MG63 (cell line): Measurements from ENCODE around the gene PCSK5. TPM values are rescaled to one million over a fixed set of nuclear protein-coding genes. Genes with fewer than 3 reads are reported as not detected.

Source experiments
- DNase-seq: peaks from one replicate; pipeline ENCODE4 v3.0.0-alpha.2; 2020
- H3K27me3 ChIP-seq: fragments of 250-450 bp; sonication (Bioruptor Pico); 2 replicates; pipeline ENCODE4 v1.5.1; 2020; ENCODE audit warnings: mild to moderate bottlenecking, moderate library complexity
- H3K36me3 ChIP-seq: fragments of 250-450 bp; sonication (Bioruptor Pico); 2 replicates; pipeline ENCODE4 v1.5.1; 2020; ENCODE audit warnings: mild to moderate bottlenecking, moderate library complexity
- H3K4me3 ChIP-seq: fragments of 250-450 bp; sonication (Bioruptor Pico); 2 replicates; pipeline ENCODE4 v1.5.1; 2020; ENCODE audit warnings: mild to moderate bottlenecking, moderate library complexity
- H3K9me3 ChIP-seq: fragments of 250-450 bp; sonication (Bioruptor Pico); 2 replicates; pipeline ENCODE4 v1.5.1; 2020; ENCODE audit warnings: mild to moderate bottlenecking, moderate library complexity
- total RNA-seq: library from RNA; depleted of rRNA; stranded (reverse); fragments of >200 nt; shearing (Covaris generic); gene quantifications from 2 replicates; pipeline ENCODE4 v1.2.3, GENCODE V29; 2014; ENCODE audit warnings: low replicate concordance

PCSK5 gene
- total RNA-seq, 1 experiment from 2014 or later = 0.13 TPM

DNA sequence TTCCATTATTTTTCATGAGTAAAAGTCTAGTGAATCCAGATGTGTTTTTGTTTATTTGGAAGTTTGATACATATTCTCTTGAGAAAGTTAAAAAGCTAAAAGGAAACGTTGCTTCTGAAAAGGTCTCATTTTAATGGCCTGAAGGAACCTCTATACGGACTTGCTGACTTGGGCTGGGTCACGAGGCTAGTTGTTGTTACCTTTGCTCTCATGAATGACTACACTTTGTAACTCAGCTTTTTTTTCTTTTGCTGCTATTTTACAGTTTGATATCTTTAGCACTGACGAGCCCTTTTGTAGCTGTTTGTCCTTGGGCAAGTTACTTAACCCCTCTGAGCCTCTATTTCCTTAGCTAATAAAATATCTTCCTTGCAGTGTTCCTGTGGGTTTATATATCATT, 211.5 kb downstream of the PCSK5 start:
- Histone ChIP-seq H3K4me3 (no peak overlapping the region), H3K27me3 (no peaks in the 10 kb centered on the region), H3K36me3 (no peaks in the 10 kb centered on the region), H3K9me3 (no peaks in the 10 kb centered on the region)
- DNase-seq = no peak

GRCh38 chr9:76103531-76104315, 213.2 kb downstream of the PCSK5 start:
- H3K36me3 ChIP-seq = no peaks in the 10 kb centered on the region
- no peak overlapping the region for H3K4me3 ChIP-seq
- no peaks in the 10 kb centered on the region for H3K9me3 ChIP-seq
- H3K27me3 ChIP-seq = no peaks in the 10 kb centered on the region
- DNase-seq = no peak

DNA sequence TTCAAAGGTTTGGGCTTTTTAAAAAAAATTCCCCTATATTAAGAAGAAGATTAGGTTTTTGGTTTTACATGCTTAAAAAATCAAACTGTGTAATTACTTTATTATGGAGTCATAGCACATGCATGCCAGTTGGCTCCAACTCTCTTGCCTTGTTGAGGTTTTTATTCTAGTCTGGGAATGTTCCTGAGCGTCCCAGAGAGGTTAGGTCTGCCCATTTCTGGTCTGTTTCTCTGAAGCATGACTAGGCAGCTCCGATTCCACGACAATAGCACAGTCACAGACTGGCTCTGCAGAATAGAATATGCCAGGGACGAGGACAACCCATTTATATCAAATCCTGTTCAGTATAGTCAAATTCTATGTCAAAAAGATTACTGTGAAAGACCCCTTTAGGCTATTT, 217.0 kb downstream of the PCSK5 start:
- Histone ChIP-seq H3K9me3 (no peaks in the 10 kb centered on the region), H3K4me3 (no peak overlapping the region), H3K36me3 (no peaks in the 10 kb centered on the region), H3K27me3 (no peaks in the 10 kb centered on the region)
- peak; percentile 27 for DNase-seq

GRCh38 chr9:76109953-76110352, 219.5 kb downstream of the PCSK5 start:
- H3K27me3 ChIP-seq = no peaks in the 10 kb centered on the region
- H3K4me3 ChIP-seq = no peak overlapping the region
- H3K9me3 ChIP-seq = no peaks in the 10 kb centered on the region
- peak; percentile 1 for DNase-seq
- H3K36me3 ChIP-seq = no peaks in the 10 kb centered on the region

GRCh38 chr9:76112151-76112550, 221.7 kb downstream of the PCSK5 start:
- DNase-seq = no peak
- no peaks in the 10 kb centered on the region for H3K36me3 ChIP-seq
- H3K4me3 ChIP-seq = no peak overlapping the region
- H3K9me3 ChIP-seq = no peaks in the 10 kb centered on the region
- no peaks in the 10 kb centered on the region for H3K27me3 ChIP-seq

DNA sequence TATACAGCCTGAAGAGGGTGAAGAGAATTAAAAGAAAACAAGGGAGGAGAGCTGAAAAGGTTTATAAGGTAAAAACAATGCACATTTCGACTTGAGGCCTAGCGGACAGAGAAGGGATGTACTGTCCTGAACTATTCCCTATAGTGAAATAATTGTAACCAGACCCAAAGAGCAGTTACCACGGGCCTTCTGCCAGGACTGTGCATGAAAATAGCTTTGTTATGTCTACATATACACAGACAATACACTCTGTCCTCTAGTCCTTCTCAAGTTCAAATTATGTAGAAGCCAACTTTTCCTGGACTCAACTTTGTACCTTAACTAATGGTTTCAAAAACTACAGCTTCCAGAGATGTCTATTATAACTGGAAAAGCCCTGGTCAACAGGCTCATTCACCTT, 223.7 kb downstream of the PCSK5 start:
- H3K27me3 ChIP-seq = no peaks in the 10 kb centered on the region
- no peak for DNase-seq
- H3K9me3 ChIP-seq = no peaks in the 10 kb centered on the region
- H3K36me3 ChIP-seq = no peaks in the 10 kb centered on the region
- H3K4me3 ChIP-seq = no peak overlapping the region

GRCh38 chr9:76115396-76115795, 224.9 kb downstream of the PCSK5 start:
- H3K36me3 ChIP-seq = no peaks in the 10 kb centered on the region

DNA sequence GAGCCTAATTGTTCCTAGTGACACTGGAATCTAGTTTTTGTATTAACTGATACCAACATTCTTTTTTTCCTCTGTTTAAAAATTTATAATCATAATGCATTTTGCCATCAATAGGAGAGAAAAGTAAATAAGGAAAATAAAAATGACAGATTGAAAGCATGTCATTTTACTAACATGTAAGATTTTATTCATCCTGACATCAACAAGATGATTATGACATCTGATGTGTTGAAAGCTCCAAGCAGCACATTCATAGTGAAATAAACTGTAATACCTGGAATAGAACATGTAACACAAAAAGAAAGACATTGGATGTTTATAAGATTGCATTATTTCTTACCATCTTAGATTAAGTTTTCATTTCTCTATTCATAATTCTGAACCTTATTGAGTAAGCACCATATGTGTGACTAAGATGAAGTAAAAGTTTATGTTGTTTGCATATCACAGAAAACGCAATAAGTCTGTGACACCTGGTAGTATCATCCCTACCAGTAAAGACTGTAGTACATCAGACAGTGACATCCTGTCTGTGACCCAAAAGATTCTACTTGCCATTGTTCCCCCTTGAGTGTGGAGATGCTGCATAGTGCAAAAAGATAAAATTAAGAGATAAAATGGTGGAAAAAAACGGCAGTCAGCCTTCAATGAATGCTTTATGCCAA, 225.6 kb downstream of the PCSK5 start:
- Histone ChIP-seq H3K4me3 (no peak overlapping the region), H3K9me3 (no peaks in the 10 kb centered on the region), H3K36me3 (no peaks in the 10 kb centered on the region), H3K27me3 (no peaks in the 10 kb centered on the region)
- DNase-seq = no peak

More at GRCh38 chr9:76115396-76115795, 224.9 kb downstream of the PCSK5 start:
- Histone ChIP-seq H3K4me3 (no peak overlapping the region), H3K9me3 (no peaks in the 10 kb centered on the region), H3K27me3 (no peaks in the 10 kb centered on the region)
- DNase-seq = no peak

- no peaks in the 10 kb centered on the region for H3K36me3 ChIP-seq
Measured at GRCh38 chr9:76116913-76117312, 226.4 kb downstream of the PCSK5 start.

GRCh38 chr9:76127637-76128036, 237.2 kb downstream of the PCSK5 start:
- Histone ChIP-seq H3K36me3 (no peaks in the 10 kb centered on the region), H3K27me3 (no peaks in the 10 kb centered on the region), H3K9me3 (no peaks in the 10 kb centered on the region), H3K4me3 (no peak overlapping the region)
- no peak for DNase-seq

More at GRCh38 chr9:76116913-76117312, 226.4 kb downstream of the PCSK5 start:
- Histone ChIP-seq H3K27me3 (no peaks in the 10 kb centered on the region), H3K9me3 (no peaks in the 10 kb centered on the region), H3K4me3 (no peak overlapping the region)
- no peak for DNase-seq

DNA sequence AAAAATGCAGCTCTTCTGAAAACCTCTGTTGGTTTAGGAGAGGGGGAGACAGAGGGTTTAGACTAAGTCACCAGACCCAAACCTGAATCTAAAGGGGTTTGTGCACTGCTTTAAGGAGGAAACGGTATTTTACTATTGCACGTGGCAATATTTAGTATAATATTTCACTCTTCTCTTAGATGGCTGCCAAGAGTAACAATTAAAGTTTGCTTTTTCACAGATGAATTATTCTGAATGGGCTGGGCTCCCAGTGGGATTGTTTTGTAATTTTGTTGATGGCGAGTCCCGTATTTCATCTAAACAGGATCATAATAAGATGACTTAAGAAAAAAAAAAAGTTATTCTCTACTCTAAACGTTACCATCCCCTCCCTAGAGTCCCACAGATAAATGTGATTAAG, 245.4 kb downstream of the PCSK5 start:
- Histone ChIP-seq H3K9me3 (no peaks in the 10 kb centered on the region), H3K27me3 (no peaks in the 10 kb centered on the region), H3K36me3 (no peaks in the 10 kb centered on the region), H3K4me3 (no peak overlapping the region)
- no peak for DNase-seq

DNA sequence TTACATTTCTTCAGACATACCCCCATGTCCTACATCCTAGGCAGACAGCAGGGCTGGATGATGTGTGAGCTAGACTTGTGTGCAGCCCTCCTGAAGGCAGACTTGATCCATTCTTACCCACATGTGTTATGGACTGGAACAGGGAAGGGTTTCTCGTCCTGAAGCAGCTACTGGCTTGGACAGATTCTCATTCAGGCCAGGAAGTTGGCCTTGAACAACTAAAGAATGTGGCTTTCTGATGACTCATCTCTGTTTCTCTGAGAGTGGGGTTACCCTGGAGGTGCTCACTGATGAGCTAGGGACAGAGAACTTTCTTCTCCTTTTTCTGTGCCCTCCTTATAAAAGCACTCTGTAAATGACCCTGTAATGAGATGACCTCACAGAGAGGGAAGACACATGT, 246.5 kb downstream of the PCSK5 start:
- Histone ChIP-seq H3K4me3 (no peak overlapping the region), H3K36me3 (no peaks in the 10 kb centered on the region), H3K9me3 (no peaks in the 10 kb centered on the region), H3K27me3 (no peaks in the 10 kb centered on the region)
- peak; percentile 17 for DNase-seq

DNA sequence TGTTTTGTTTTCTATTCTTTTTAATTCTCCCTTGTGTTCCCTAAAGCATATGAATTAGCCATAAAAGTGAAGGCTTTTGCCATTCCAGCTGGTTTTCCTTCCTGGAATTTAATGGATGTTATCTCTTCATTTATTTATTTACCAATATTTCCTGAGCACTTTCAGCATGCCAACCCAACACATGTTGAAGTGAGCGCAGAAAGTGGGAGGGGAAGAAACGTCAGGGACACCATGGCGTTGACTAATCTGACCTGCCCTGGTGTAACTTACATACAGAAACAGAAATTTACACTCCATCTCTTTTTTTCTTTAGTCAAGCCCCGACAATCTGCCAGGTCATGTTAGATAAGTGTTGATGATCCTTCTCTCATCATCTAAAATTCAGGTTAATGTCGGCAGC, 247.5 kb downstream of the PCSK5 start:
- H3K9me3 ChIP-seq = no peaks in the 10 kb centered on the region
- no peaks in the 10 kb centered on the region for H3K27me3 ChIP-seq
- DNase-seq = no peak
- H3K4me3 ChIP-seq = no peak overlapping the region
- no peaks in the 10 kb centered on the region for H3K36me3 ChIP-seq

DNA sequence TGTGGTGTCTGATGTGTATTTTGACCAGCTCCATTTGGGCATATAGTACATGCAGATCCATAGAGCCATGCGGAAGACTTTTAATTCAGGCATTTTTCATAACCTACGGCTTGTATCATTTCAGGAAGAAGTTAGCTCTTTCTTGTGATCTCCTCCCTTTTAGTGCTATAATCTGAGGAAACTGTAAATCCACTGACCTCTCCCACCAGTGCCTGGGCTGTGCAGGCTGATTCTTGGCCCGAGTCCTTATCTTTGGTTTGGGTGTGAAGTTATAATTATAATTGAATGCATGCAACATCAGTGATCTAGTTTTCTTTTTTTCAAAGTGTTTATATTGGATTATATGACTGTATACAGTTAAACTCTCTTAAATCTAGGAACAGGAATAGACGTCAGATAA, 247.9 kb downstream of the PCSK5 start:
- no peaks in the 10 kb centered on the region for H3K9me3 ChIP-seq
- no peak overlapping the region for H3K4me3 ChIP-seq
- no peaks in the 10 kb centered on the region for H3K36me3 ChIP-seq
- no peak for DNase-seq
- H3K27me3 ChIP-seq = no peaks in the 10 kb centered on the region

GRCh38 chr9:76143834-76144233, 253.4 kb downstream of the PCSK5 start:
- Histone ChIP-seq H3K27me3 (no peaks in the 10 kb centered on the region), H3K9me3 (no peaks in the 10 kb centered on the region), H3K4me3 (no peak overlapping the region), H3K36me3 (no peaks in the 10 kb centered on the region)
- no peak for DNase-seq

DNA sequence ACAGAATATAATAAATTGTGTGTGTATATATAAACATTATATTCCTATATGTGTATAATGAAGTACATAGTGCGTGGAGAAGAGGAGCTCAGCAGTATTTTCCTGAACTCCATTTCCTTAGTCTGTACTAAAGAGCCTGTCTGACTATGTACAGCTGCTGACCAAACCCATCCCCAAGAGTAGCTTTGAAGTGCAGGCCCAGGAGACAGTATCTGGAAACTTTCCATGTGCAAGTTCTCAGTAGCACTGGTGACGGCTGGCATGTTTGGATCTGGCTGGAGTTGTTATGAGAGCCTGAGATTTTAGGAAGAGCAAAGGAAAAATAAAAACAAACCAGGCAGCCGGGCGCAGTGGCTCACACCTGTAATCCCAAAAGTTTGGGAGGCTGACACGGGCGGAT, 259.5 kb downstream of the PCSK5 start:
- H3K27me3 ChIP-seq = no peaks in the 10 kb centered on the region
- no peaks in the 10 kb centered on the region for H3K9me3 ChIP-seq
- no peaks in the 10 kb centered on the region for H3K36me3 ChIP-seq
- H3K4me3 ChIP-seq = no peak overlapping the region
- DNase-seq = no peak

- no peak overlapping the region for H3K4me3 ChIP-seq
- H3K36me3 ChIP-seq = no peaks in the 10 kb centered on the region
- no peaks in the 10 kb centered on the region for H3K9me3 ChIP-seq
- DNase-seq = no peak
- H3K27me3 ChIP-seq = no peaks in the 10 kb centered on the region
Measured at GRCh38 chr9:76151267-76151666, 260.8 kb downstream of the PCSK5 start.

GRCh38 chr9:76153339-76153738, 262.9 kb downstream of the PCSK5 start:
- H3K9me3 ChIP-seq = no peaks in the 10 kb centered on the region
- no peaks in the 10 kb centered on the region for H3K27me3 ChIP-seq
- DNase-seq = no peak
- no peak overlapping the region for H3K4me3 ChIP-seq
- H3K36me3 ChIP-seq = no peaks in the 10 kb centered on the region
